DMS153 treated with DMSO at 0.1 percent for 48 hours (cell line): ENCODE data around the gene GALNT5.
"Not testable (repeated sequence)": the region's sequence is repeated elsewhere in the genome, so short reads cannot be mapped to it uniquely, and the experiment has no call there.

ENCODE experiments used
- DNase-seq: peaks from one replicate; lab custom pipeline; 2025; ENCODE audit not compliant: unreplicated experiment; lab: John Stamatoyannopoulos, UW

Gene GALNT5

DNA sequence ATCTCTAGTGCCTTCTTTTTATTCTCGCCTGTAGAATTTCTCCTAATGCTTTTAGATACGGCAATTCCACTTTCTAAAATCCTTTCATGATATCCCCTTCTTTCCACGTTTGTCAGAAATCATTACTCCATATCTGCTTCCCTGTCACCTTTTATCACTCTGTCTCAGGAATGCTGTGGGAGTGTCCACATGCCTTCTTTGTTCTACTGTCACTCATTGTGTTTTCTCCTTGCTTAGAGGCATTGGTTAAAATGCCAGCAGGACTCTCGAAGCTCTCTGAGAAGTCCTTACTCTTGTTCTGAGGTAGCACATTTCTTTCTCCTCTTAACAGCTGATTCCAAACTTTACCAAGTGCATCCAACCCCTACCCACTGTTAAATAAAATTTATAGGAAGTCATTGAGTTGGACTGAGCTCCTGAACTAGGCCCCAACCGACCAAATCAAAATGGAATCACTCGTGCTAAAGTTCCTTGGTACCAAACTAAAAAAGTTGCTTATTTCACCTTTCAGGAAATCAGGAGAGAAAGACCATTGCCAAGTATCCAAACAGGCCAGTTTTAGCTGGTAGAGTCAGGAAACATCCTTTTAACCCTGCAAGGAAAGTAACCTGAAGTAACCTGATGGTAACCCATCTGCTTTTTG is 10.6 kb upstream of the GALNT5 start:
- DNase-seq, result no peak

DNA sequence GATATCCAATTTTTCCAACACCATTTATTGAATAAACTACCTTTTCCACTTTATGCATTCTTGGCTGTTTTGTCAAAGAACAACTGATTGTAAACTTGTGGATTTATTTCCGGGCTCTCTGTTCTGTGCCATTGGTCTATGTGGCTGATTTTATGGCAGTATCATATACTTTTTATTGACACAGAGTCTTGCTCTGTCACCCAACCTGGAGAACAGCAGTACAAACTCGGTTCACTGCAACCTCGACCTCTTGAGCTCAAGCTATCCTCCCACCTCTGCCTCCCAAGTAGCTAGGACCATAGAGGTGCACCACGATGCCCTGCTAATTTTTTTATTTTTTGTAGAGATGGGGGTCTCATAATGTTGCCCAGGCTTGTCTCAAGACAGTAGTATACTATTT is 6.7 kb upstream of the GALNT5 start:
- DNase-seq, result no peak

DNA sequence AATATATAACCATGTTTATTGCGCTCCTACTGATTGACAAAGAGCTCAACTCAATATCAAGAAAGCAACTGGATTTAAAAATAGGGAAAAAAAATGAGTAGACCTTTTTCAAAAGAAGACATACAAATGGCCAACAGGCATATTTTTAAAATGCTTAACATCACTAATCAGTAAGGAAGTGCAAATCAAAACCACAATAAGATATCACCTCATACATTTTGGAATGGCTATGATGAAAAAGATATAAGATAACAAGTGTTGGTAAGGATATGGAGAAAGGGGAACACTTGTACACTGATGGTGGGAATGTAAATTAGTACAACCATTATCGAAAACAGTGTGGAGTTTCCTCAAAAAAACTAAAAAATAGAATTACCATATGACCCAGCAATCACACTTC is 5.6 kb upstream of the GALNT5 start:
- no peak for DNase-seq

DNA sequence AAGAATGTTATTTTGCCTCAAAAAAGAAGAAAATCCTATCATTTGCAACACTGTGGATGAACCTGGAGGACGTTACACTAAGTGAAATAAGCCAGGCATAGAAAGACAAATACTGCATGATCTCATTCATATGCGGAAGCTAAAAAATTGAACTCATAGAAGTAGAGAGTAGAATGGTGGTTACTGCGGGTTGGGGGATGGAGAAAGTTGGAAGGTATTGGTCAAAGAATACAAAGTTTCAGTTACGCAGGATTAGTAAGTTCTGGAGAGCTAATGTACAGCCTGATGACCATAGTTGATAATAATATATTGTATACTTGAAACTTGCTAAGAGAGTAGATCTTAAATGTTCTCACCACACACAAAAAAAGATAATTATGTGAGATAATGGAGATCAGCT is 5.0 kb upstream of the GALNT5 start:
- no peak for DNase-seq

DNA sequence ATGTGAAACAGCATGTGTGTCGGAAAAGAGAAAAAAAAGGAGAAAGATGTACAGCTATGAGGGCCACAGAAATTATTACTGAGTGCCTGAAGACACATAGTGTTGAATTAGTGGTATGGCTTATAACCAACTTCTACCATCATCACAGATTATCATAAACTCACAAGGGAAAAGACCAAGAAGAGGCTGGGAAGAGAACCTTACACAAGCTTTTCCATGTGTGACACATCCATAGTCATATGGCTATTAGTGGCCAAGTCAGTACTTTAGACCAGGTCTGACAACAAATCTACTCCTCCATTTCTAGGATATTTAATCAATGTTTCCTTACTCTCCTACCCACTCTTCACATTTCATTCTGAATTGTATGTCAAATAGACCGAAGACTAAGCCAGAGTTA is 3.5 kb upstream of the GALNT5 start:
- no peak for DNase-seq

DNA sequence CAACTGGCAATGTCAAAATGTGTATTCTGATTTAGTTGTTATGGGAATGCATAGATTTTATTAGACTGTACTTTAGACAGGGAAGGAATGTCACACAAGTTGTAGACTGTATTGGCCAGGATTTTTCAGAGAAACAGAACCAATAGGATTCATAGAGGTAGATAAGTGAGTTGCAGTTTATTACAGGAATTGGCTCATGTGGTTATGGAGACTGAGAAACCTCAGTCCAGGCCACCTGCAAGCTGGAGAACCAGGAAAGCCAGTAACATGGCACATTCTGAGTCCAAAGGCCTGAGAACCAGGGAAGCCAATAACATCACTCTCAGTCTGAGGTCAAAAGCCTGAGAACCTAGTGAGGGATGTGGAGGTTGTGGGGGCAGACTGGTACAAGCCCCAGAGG is 1.8 kb upstream of the GALNT5 start:
- no peak for DNase-seq

DNA sequence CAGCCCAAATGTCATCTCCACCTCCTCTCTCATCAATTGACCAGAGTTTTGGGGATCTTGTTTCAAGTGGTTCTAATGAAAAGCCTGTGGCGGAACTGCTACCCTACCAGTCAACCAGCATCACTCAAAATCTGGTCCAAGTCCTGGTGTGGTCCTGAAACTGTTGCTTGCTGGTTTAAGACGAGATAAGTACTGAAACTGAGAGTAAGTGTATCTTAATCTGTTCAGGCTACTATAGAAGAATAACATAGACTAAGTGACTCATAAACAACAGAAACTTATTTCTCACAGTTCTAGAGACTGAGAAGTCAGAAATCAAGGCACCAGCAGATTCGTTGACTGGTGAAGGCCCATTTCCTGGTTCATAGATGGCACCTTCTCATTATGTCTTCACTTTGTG is 879 bp upstream of the GALNT5 start:
- no peak for DNase-seq

DNA sequence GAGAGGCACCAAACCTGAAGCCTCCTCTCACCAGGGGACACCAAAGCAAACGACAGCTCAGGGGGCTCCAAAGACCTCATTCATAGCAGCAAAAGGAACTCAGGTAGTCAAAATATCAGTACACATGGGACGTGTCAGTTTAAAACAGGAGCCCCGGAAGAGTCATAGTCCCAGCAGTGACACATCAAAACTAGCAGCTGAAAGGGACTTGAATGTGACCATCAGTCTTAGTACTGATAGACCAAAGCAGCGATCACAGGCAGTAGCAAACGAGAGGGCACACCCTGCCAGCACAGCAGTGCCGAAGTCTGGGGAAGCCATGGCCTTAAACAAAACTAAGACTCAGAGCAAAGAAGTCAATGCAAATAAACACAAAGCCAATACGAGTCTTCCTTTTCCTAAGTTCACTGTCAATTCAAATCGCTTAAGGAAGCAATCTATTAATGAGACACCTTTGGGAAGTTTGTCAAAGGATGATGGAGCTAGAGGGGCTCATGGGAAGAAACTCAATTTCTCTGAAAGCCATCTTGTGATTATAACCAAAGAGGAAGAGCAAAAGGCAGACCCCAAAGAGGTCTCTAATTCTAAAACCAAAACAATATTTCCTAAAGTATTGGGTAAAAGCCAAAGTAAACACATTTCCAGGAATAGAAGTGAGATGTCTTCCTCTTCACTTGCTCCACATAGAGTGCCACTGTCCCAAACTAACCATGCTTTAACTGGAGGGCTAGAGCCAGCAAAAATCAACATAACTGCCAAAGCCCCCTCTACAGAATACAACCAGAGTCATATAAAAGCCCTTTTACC is 1.2 kb downstream of the GALNT5 start:
- no peak for DNase-seq

DNA sequence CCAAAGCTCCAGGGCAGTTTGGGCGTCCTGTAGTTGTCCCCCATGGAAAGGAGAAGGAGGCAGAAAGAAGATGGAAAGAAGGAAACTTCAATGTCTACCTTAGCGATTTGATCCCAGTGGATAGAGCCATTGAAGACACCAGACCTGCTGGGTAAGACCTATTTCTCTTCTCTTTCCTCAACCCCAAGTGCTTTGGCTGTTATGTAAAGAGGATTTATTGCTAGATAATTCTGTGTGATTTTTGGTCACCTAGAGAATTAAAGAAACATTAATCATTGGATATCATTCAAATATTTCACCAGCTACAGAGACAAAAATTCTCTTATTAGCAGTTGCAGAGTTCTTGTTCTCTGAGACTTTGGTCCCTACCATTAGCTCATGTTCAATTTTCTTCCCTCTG is 1.9 kb downstream of the GALNT5 start:
- no peak for DNase-seq

DNA sequence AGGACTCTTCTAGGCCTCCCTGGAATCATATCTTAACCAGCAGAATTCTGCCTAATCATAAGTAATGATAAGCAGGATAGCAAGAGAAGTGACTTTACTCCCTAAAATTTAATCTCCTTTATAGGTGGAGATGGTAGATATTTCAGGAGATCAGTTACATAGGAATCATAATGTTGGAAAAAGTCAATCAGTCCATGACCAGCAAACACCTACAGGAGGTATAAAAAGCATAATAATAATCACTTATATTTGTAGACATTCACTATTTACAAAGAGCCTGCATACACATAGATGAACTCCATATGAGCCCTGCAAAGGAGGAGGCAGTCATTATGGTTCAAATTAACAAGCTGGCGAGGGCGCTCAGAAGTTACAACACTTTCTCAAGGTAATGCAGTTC is 2.5 kb downstream of the GALNT5 start:
- DNase-seq, result no peak

DNA sequence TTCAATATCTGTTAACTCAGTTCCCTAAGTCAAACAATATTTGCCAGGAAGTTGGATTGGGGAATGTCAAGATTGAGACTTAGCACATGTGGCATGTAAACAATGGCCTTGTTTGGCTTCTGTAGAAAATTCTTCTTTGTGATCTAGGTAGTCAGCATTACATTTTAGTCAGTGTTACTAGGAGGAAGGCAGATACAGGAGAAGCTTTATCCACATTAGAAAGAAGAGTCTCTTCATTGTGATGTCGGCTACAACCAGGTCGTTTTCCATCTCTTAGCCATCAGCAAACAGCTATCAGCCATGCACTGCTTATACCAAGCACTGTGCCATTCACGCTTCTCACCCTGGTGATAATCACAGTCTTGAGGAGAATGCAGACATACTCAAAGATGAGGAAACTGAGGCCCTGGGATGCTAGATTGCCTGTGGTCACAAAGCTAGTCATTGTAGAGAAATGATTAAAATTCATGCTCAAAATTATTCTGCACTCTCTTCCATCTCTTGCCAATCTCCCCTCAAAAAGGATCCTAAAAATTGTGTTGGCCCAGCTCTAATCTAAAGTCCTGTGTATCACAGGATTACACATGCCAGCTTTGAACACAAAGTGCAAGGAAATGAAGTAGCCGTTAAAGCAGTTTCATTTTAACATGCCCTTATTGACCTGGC is 3.2 kb downstream of the GALNT5 start:
- no peak for DNase-seq

DNA sequence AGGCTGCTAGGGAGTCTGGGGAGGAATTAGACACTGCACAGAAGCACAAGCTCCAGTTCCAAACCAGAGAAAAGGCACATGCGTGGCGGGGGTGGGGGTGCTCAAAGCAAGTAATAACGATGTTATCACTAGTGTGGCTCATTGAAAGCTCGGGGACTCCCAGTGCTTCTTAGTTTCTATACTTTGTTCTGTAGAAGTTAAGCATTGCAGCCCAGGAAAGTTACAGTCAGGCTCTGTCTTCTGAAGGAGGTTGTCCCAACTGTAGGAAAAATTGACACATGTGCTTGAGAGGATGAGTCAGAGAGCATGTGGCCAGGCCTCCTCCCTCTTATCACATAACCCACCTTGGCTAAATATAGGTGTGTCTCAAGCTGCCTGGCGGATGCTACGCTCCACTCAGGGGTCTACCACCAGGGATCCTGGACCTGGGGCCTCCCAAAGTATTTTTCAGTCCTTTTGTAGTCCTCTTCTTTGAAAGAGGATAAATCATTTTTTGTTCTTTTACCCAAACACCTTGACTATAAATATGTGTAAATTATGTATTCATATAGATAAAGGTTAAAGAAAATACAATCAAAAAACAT is 3.8 kb downstream of the GALNT5 start:
- DNase-seq, result peak; percentile 16

DNA sequence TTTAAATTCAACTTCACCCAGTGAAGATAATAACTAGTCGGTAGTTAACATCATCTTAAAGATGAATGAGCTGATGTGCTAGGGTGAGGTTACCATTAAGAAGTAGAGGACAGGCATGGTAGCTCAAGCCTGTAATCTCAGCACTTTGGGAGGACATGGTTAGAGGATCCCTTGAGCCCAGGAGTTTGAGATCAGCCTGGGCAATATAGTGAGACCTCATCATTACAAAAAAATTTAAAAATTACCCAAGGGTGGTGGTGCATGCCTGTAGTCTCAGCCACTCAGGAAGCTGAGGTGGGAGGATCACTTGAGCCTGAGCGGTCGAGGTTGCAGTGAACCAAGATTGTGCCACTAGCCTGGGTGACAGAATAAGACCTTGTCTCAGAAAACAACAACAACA is 4.7 kb downstream of the GALNT5 start:
- DNase-seq, result no peak

DNA sequence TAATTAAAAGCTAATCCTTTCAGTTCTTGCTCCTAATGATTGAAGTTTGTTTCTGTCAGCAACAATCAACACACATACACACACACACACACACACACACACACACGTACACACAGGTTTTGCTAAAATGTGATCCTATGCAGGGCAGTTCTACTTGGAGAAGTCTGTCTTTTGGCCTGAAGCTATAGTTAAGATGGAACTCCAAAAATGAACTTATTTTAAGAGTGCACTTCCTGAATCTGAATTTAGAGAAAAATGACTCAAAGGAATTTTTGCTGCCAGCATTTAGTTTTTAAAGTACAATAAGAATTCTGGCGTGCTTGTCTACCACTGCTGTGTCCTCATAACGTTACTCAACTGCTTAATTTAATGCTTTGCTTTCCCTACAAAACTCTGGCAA is 6.6 kb downstream of the GALNT5 start:
- no peak for DNase-seq

DNA sequence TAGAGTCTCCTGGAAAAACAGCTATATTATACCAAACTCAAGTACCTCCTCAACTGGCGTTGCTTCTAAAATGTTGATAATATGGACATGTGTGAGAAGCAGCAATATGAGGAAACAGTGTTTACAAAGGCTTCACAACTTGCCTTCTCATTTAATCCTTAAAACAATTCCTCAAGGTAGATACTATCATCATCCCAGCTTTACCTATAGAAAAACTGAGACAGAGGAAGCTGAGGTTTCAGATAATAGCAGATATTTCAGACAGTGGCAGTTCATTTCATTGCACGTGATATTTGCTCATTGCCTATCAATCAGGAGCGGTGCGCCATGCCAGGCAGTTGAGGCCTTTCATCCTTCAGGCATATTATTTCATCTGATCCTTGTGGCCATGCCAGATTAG is 8.3 kb downstream of the GALNT5 start:
- no peak for DNase-seq

DNA sequence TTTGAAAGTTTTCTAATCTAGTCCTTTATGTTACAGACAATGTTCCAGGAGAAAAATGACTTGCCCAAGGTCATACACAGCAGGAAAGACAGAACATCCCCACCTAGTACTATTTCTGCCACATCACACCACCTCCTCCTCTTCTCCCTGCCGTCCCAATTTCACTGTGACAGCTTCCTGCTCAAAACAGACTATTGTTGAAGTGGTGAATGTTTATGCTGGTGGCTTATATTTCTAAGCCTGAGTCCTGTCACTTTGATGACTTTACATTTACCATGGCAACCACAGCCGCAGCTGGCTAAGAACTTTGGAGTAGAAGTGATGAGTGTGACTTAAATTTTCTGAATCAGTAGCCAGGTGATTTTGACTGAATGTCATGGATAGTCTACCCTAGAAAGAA is 10.0 kb downstream of the GALNT5 start:
- no peak for DNase-seq

DNA sequence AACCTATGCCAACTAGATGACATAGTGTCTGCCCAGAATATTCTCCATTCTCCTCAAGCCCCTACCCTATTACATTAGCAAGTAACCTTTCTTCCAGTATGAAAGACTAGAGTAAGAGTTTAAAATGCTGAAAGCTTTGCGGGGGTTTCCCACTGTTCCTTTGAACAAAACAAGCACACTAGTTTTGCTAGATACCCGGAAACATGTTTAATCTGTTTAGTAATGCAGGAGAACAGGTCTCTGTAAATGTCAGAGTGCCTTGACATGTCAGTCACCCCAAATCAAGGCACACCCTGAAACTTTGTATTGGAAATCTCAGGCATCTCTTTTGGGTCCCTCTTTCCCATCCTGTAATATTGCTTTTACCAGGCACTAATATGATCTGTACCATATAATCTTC is 11.6 kb downstream of the GALNT5 start:
- no peak for DNase-seq

DNA sequence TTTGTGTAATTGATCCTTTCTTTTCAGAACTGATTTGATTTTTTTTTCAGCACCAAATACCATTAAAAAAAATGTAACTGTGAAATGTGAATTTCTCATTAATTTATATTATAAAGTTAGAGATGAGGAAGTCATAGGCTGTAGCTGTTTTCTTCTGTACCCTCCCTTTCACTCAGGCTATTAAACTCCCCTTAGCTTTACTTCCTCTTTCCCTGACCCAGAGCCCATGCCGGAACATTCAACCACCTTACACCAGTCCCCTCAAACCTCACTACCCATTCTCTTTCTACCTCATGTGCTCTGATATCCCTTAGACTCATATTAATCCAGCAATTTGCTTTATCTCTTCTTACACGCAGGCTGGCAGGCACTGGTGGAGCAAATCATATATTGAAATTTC is 12.4 kb downstream of the GALNT5 start:
- DNase-seq, result no peak

DNA sequence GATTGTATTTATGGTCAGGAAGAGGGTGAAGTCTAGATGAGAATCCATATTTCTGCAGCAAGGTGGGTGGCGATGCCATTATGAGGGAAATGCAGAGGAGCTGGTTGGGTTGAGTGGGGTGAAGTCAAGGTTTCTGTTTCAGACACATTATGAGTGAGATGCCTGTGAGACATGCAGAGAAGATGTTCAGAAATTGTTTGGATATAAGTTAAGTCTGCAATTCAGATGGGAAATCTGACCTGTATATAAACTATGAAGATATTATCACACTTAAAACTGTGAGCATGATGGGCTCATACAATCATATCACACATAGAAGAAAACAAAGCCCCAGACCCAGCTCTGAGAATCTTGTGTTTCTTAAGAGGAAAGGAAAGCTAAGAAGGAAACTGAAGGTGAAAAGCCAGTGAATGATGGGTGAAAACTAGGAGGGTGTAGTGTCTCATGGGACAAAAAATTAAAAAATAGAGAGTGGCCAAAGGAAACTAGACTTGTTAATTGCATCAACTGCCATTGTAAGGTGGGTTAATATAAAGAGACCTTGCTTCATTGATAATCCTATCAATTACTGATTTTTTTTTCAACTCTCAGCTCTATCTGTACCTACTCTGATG is 14.2 kb downstream of the GALNT5 start:
- DNase-seq, result no peak

DNA sequence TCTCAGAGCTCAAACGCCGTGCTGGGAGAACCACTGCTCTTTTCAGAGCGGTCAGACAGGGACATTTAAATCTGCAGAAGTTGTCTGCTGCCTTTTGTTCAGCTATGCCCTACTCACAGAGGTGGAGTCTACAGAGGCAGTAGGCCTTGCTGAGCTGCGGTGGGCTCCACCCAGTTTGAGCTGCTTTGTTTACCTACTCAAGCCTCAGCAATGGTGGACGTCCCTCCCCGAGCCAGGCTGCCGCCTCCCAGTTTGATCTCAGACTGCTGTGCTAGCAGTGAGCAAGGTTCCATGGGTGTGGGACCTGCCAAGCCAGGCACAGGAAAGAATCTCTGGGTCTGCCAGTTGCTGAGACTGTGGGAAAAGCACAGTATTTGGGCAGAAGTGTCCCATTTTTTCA is 21.8 kb downstream of the GALNT5 start:
- not testable (repeated sequence) for DNase-seq

DNA sequence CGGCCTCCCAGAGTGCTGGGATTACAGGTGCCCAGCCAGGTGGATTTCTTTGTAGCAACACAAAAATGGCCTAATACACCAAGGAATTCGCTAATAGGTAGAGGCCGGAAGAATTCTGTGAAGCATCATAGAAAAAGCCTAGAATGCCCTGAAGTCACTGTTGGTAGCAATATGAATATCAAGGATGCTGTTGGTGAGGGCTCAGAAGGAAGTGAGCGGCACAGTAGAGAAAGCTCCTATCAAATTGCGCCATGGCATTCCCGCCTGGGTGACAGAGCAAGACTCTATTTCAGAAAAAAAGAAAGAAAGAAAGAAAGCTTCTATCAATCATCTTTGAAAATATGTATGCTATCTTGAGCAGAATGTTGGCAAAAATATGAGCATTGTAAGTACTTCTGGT is 23.8 kb downstream of the GALNT5 start:
- no peak for DNase-seq

DNA sequence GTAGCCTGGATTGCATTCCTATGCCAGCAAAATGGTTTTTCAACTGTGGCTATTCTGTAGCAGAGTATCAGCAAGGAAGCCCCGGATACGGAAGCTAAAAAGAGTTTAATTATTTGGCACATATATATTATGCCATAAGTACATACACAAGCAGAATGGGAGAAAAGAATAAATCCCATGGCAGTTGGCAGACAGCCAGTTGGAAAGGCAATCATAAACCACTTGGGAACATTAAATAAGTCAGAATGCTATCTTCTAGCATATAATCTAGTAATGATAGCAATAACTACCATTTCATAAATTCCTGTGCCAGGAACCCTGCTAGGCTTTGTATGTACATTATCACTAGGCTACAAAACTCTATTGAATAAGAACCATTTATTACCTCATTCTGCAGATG is 26.0 kb downstream of the GALNT5 start:
- DNase-seq, result no peak
